ENCODE results near the gene MTARC2. TPM values are rescaled to one million over a fixed set of nuclear protein-coding genes. Genes with fewer than 3 reads are reported as not detected.
A peak's percentile ranks its signal among the peaks of the same experiment; 100 is the strongest.

MTARC2 gene
- total and polyA plus RNA-seq, 2 of the 13 experiments (the other 11 are each of a cell fraction or from before 2014, with no cell fraction given), result 8.5 to 10.1 TPM

- TF ChIP-seq TIGD3 (CRISPR knock-in tag; IDR thresholded peaks at IDR 0.05; ENCODE audit: borderline replicate concordance) (no peak), ARHGAP35 (CRISPR knock-in tag; IDR thresholded peaks at IDR 0.05; ENCODE audit: borderline replicate concordance) (no peak), ZBTB44 (CRISPR knock-in tag; IDR thresholded peaks at IDR 0.05) (no peak), ZFP41 (CRISPR knock-in tag; IDR thresholded peaks at IDR 0.05; ENCODE audit: borderline replicate concordance) (no peak), FOSL1 (CRISPR knock-in tag; IDR thresholded peaks at IDR 0.05; ENCODE audit: borderline replicate concordance) (no peak; the same call in 1 of the 2 replicates), ZNF34 (CRISPR knock-in tag; IDR thresholded peaks at IDR 0.05; ENCODE audit: borderline replicate concordance) (no peak), RFX1 (IDR thresholded peaks at IDR 0.05) (no peak), ZFP37 (CRISPR knock-in tag; IDR thresholded peaks at IDR 0.05; ENCODE audit: borderline replicate concordance) (0 out of 2 replicates have a peak, but pooled peaks have one; percentile 15), ZNF513 (CRISPR knock-in tag; conservative IDR thresholded peaks at IDR 0.05) (no peak), SPEN (CRISPR knock-in tag; IDR thresholded peaks at IDR 0.05; ENCODE audit: low read depth) (no peak), ZNF709 (CRISPR knock-in tag; IDR thresholded peaks at IDR 0.05) (no peak), HOXA7 (CRISPR knock-in tag; IDR thresholded peaks at IDR 0.05) (no peak), ZBTB10 (CRISPR knock-in tag; IDR thresholded peaks at IDR 0.05; ENCODE audit: borderline replicate concordance) (no peak), MYPOP (CRISPR knock-in tag; IDR thresholded peaks at IDR 0.05) (no peak), SAP130 (CRISPR knock-in tag; IDR thresholded peaks at IDR 0.05; ENCODE audit: low read depth) (peak; percentile 74), ZMYM4 (CRISPR knock-in tag; IDR thresholded peaks at IDR 0.05) (no peak), MAFF (IDR thresholded peaks at IDR 0.05; ENCODE audit: low read depth, low read length) (0 out of 2 replicates have a peak, but pooled peaks have one; percentile 34), ZNF713 (CRISPR knock-in tag; IDR thresholded peaks at IDR 0.05) (no peak), ZNF331 (CRISPR knock-in tag; IDR thresholded peaks at IDR 0.05) (no peak; the same call in 1 of the 2 replicates), ZNF101 (CRISPR knock-in tag; IDR thresholded peaks at IDR 0.05; ENCODE audit: borderline replicate concordance, low read depth) (no peak), ZNF562 (CRISPR knock-in tag; IDR thresholded peaks at IDR 0.05; ENCODE audit: borderline replicate concordance) (no peak)
Observed at GRCh38 chr1:220734571-220735326, 13.4 kb upstream of the MTARC2 start (continued).

Measured in HepG2 (cell line).